Measurements from ENCODE around the gene C2CD4C.
"Not testable (repeated sequence)": the region's sequence is repeated elsewhere in the genome, so short reads cannot be mapped to it uniquely, and the experiment has no call there.

C2CD4C gene

DNA sequence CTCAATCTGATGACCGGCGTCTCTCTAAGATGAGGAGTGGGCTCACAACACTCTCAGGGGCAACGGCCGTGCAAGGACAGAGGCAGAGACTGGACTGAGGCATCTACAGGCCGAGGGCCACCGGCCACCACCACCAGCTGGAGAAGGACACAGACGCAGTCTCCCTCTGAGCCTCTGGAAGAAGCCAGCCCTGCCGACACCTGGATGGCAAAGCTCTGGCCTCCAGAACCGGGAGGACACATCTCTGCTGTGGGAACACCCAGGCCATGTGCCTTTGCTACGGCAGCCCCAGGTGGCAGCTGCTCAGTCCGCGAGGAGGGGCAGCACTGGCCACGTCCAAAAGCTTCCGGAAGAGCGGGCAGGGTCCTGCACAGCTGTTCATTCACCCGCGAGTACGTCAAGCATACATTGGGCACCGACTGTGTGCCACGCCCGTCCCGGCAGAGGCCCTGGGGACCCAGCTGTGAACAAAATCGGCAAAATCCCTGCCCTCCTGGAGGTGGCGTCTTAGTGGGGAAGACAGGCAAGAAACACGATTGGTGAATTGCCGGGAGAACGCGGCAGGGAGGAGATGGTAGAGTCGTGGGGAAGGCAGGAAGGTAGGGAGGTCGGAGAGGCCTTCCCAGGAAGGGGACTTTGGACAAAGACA is 17.1 kb downstream of the C2CD4C start:
- H3K27me3 ChIP-seq = no peaks in the 10 kb centered on the region
- peaks cover 93% of the 10 kb centered on the region for H3K9me3 ChIP-seq
- no peak overlapping the region for H3K27ac ChIP-seq
- no peaks in the 10 kb centered on the region for H3K4me1 ChIP-seq
- no peak overlapping the region for H3K9ac ChIP-seq
- no peak for TF ChIP-seq Cebpa-rat (IDR thresholded peaks at IDR 0.05)
- no peaks in the 10 kb centered on the region for H4K20me1 ChIP-seq
- no peaks in the 10 kb centered on the region for H3K36me3 ChIP-seq
- no peak overlapping the region for H3K4me3 ChIP-seq
- H3K4me2 ChIP-seq = no peak overlapping the region

DNA sequence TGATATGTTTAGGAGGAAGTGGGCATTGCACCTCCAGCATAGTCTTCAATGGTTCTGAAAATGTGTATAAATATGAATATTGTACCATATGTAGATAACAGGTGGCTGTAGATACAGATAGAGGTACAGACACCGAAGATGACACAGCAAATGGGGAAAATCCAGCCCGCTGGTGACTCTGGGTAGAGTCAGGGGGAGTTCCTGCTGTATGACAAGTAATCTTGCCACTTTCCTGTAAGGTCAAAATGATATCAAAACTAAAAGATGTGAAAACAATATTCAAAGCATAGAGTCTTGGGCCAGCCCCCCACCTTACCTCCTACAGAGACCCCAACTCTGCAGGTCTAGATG is 17.8 kb downstream of the C2CD4C start:
- Histone ChIP-seq H3K27ac (no peak overlapping the region), H4K20me1 (no peaks in the 10 kb centered on the region), H3K4me3 (no peak overlapping the region), H3K9ac (no peak overlapping the region), H3K36me3 (no peaks in the 10 kb centered on the region), H3K27me3 (no peaks in the 10 kb centered on the region), H3K4me1 (no peaks in the 10 kb centered on the region), H3K9me3 (peaks cover 88% of the 10 kb centered on the region), H3K4me2 (no peak overlapping the region)
- TF ChIP-seq Cebpa-rat (IDR thresholded peaks at IDR 0.05) = no peak

GRCh38 chr19:390386-391206 is 18.4 kb downstream of the C2CD4C start:
- H3K9ac ChIP-seq = no peak overlapping the region
- H3K9me3 ChIP-seq = peaks cover 88% of the 10 kb centered on the region
- no peaks in the 10 kb centered on the region for H3K4me1 ChIP-seq
- no peaks in the 10 kb centered on the region for H3K27me3 ChIP-seq
- no peaks in the 10 kb centered on the region for H3K36me3 ChIP-seq
- no peak for TF ChIP-seq Cebpa-rat (IDR thresholded peaks at IDR 0.05)
- H4K20me1 ChIP-seq = no peaks in the 10 kb centered on the region
- no peak overlapping the region for H3K4me3 ChIP-seq
- H3K27ac ChIP-seq = no peak overlapping the region
- H3K4me2 ChIP-seq = no peak overlapping the region

GRCh38 chr19:389935-390289 is 19.0 kb downstream of the C2CD4C start:
- Histone ChIP-seq H3K27me3 (no peaks in the 10 kb centered on the region), H3K27ac (no peak overlapping the region), H3K9me3 (peaks cover 89% of the 10 kb centered on the region), H4K20me1 (no peaks in the 10 kb centered on the region), H3K36me3 (no peaks in the 10 kb centered on the region), H3K4me3 (no peak overlapping the region), H3K4me1 (no peaks in the 10 kb centered on the region), H3K4me2 (no peak overlapping the region), H3K9ac (no peak overlapping the region)
- no peak for TF ChIP-seq Cebpa-rat (IDR thresholded peaks at IDR 0.05)

- peaks cover 89% of the 10 kb centered on the region for H3K9me3 ChIP-seq
These were observed 19.6 kb downstream of the C2CD4C start for GRCh38 chr19:389255-389934.

DNA sequence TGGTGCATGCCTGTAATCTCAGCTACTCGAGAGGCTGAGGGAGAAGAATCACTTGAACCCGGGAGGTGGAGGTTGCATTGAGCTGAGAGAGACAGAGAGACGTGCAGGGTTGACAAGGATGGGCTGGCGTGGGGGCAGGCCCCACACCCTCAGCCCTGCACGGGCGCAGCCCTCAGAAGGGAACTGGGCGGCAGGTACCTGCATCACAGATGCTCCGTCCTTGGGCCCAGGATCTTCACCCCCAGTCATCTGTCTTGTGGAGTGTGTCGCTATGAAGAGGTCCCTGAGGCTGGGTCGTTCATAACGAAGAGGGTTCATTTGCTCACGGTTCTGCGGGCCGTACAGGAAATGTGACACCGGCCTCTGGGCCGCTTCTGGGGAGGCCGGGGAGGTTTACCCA is 20.3 kb downstream of the C2CD4C start:
- peaks cover 10% of the 10 kb centered on the region; the same call in 1 of the 2 replicates for H3K4me1 ChIP-seq
- TF ChIP-seq Cebpa-rat (IDR thresholded peaks at IDR 0.05) = no peak
- H4K20me1 ChIP-seq = no peaks in the 10 kb centered on the region
- no peaks in the 10 kb centered on the region for H3K36me3 ChIP-seq
- no peak overlapping the region for H3K4me2 ChIP-seq
- no peak overlapping the region for H3K9ac ChIP-seq
- H3K27me3 ChIP-seq = no peaks in the 10 kb centered on the region
- no peak overlapping the region for H3K27ac ChIP-seq
- H3K4me3 ChIP-seq = no peak overlapping the region
- H3K9me3 ChIP-seq = peaks cover 89% of the 10 kb centered on the region

More at GRCh38 chr19:389255-389934, 19.6 kb downstream of the C2CD4C start:
- no peak for TF ChIP-seq Cebpa-rat (IDR thresholded peaks at IDR 0.05)
- no peak overlapping the region for H3K9ac ChIP-seq
- H3K27me3 ChIP-seq = no peaks in the 10 kb centered on the region
- H3K4me3 ChIP-seq = no peak overlapping the region
- no peak overlapping the region for H3K4me2 ChIP-seq
- H3K36me3 ChIP-seq = no peaks in the 10 kb centered on the region
- no peak overlapping the region for H3K27ac ChIP-seq
- H3K4me1 ChIP-seq = peaks cover 3% of the 10 kb centered on the region; the same call in 1 of the 2 replicates
- H4K20me1 ChIP-seq = no peaks in the 10 kb centered on the region

GRCh38 chr19:387777-388176 is 21.2 kb downstream of the C2CD4C start:
- Histone ChIP-seq H3K9ac (no peak overlapping the region), H3K36me3 (no peaks in the 10 kb centered on the region), H3K4me2 (no peak overlapping the region), H3K27me3 (no peaks in the 10 kb centered on the region), H3K4me3 (no peak overlapping the region), H3K9me3 (peaks cover 89% of the 10 kb centered on the region), H3K4me1 (peaks cover 19% of the 10 kb centered on the region), H4K20me1 (no peaks in the 10 kb centered on the region), H3K27ac (no peak overlapping the region)
- no peak for TF ChIP-seq Cebpa-rat (IDR thresholded peaks at IDR 0.05)

- H3K9me3 ChIP-seq = peaks cover 86% of the 10 kb centered on the region
- H3K9ac ChIP-seq, H3K4me3 ChIP-seq, H3K27ac ChIP-seq, H3K4me2 ChIP-seq, H3K36me3 ChIP-seq, H3K27me3 ChIP-seq, H4K20me1 ChIP-seq: not testable (repeated sequence)
- H3K4me1 ChIP-seq = peaks cover 20% of the 10 kb centered on the region
These were observed 22.2 kb downstream of the C2CD4C start for GRCh38 chr19:386632-387301.

GRCh38 chr19:386189-386588 is 22.8 kb downstream of the C2CD4C start:
- H3K4me3 ChIP-seq, H3K27me3 ChIP-seq, H3K36me3 ChIP-seq, H3K4me2 ChIP-seq, H3K27ac ChIP-seq, H3K9ac ChIP-seq, H4K20me1 ChIP-seq: not testable (repeated sequence)
- peaks cover 20% of the 10 kb centered on the region for H3K4me1 ChIP-seq
- H3K9me3 ChIP-seq = peaks cover 85% of the 10 kb centered on the region

DNA sequence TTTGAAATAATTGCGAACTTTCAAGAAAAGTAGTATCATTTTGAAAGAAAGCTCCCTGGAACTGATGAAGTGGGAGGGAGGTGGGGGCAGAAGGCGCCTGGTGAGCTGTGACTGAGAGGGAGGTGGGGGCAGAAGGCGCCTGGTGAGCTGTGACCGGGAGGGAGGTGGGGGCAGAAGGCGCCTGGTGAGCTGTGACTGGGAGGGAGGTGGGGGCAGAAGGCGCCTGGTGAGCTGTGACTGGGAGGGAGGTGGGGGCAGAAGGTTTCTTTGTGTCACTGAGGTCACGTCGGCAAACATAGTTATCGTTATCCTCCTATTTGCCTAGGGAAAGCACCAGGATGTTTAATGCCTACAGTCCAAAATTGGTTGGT is 24.2 kb downstream of the C2CD4C start:
- no peak for TF ChIP-seq Cebpa-rat (IDR thresholded peaks at IDR 0.05)
- Histone ChIP-seq H3K4me3 (peak overlapping the region; percentile 54; the same call in 1 of the 2 replicates), H3K4me2 (peak overlapping the region; percentile 40)

More for the DNA sequence above, 24.2 kb downstream of the C2CD4C start:
- Histone ChIP-seq H3K36me3 (no peaks in the 10 kb centered on the region), H4K20me1 (no peaks in the 10 kb centered on the region), H3K4me1 (peaks cover 20% of the 10 kb centered on the region), H3K9ac (no peak overlapping the region), H3K27me3 (no peaks in the 10 kb centered on the region), H3K9me3 (peaks cover 85% of the 10 kb centered on the region), H3K27ac (peak overlapping the region; percentile 66)

Measured in BLaER1 (cell line).